Parathyroid adenoma (tissue), 2 donors: ENCODE data around the gene GRIK4.

Experiments used
- H2AFZ ChIP-seq: fragments of 300-600 bp; sonication (generic); one replicate; pipeline ENCODE4 v1.7.0; 2017; ENCODE audit warnings: antibody characterized with exemption, mild to moderate bottlenecking
- H3K27ac ChIP-seq: fragments of 300-600 bp; sonication (generic); one replicate; pipeline ENCODE4 v1.7.0; 2017
- H3K27me3 ChIP-seq: fragments of 300-600 bp; sonication (generic); one replicate; pipeline ENCODE4 v1.7.0; 2017; ENCODE audit warnings: low read length; ENCODE audit not compliant: control insufficient read depth, insufficient read depth
- H3K36me3 ChIP-seq: fragments of 300-600 bp; sonication (generic); one replicate; pipeline ENCODE4 v1.7.0; 2017; ENCODE audit warnings: low read length; ENCODE audit not compliant: control insufficient read depth, insufficient read depth
- H3K4me1 ChIP-seq: fragments of 300-600 bp; sonication (generic); one replicate; pipeline ENCODE4 v1.7.0; 2017; ENCODE audit warnings: control low read depth
- H3K4me2 ChIP-seq: fragments of 300-600 bp; sonication (generic); one replicate; pipeline ENCODE4 v1.7.0; 2017; ENCODE audit warnings: low read length
- H3K4me3 ChIP-seq: fragments of 300-600 bp; sonication (generic); one replicate; pipeline ENCODE4 v1.7.0; 2017; ENCODE audit warnings: low read depth, low read length
- H3K79me2 ChIP-seq: fragments of 300-600 bp; sonication (generic); one replicate; pipeline ENCODE4 v1.7.0; 2017; ENCODE audit warnings: control low read depth
- H3K9ac ChIP-seq: fragments of 300-600 bp; sonication (generic); one replicate; pipeline ENCODE4 v1.7.0; 2017; ENCODE audit warnings: mild to moderate bottlenecking
- H3K9me3 ChIP-seq: fragments of 300-600 bp; sonication (generic); one replicate; pipeline ENCODE4 v1.7.0; 2017; ENCODE audit warnings: low read length; ENCODE audit not compliant: control insufficient read depth
- TF ChIP-seq, protein P1 (sequence below): fragments of 300-600 bp; sonication (generic); IDR thresholded peaks from one replicate; pipeline ENCODE4 v1.7.0; 2017; ENCODE audit warnings: antibody characterized with exemption, mild to moderate bottlenecking
- donor health status: primary hyperparathyroidism.

Gene GRIK4

GRCh38 chr11:120747850-120748814 lies 236.6 kb downstream of the GRIK4 start:
- Histone ChIP-seq H3K36me3 (no peaks in the 10 kb centered on the region), H3K9me3 (no peaks in the 10 kb centered on the region), H3K4me1 (no peaks in the 10 kb centered on the region), H3K4me3 (no peak overlapping the region), H3K4me2 (no peak overlapping the region), H2AFZ (no peak overlapping the region), H3K27me3 (no peaks in the 10 kb centered on the region), H3K9ac (no peak overlapping the region), H3K79me2 (no peaks in the 10 kb centered on the region), H3K27ac (no peak overlapping the region)
- TF ChIP-seq, protein P1, sequence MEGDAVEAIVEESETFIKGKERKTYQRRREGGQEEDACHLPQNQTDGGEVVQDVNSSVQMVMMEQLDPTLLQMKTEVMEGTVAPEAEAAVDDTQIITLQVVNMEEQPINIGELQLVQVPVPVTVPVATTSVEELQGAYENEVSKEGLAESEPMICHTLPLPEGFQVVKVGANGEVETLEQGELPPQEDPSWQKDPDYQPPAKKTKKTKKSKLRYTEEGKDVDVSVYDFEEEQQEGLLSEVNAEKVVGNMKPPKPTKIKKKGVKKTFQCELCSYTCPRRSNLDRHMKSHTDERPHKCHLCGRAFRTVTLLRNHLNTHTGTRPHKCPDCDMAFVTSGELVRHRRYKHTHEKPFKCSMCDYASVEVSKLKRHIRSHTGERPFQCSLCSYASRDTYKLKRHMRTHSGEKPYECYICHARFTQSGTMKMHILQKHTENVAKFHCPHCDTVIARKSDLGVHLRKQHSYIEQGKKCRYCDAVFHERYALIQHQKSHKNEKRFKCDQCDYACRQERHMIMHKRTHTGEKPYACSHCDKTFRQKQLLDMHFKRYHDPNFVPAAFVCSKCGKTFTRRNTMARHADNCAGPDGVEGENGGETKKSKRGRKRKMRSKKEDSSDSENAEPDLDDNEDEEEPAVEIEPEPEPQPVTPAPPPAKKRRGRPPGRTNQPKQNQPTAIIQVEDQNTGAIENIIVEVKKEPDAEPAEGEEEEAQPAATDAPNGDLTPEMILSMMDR = no peak

DNA sequence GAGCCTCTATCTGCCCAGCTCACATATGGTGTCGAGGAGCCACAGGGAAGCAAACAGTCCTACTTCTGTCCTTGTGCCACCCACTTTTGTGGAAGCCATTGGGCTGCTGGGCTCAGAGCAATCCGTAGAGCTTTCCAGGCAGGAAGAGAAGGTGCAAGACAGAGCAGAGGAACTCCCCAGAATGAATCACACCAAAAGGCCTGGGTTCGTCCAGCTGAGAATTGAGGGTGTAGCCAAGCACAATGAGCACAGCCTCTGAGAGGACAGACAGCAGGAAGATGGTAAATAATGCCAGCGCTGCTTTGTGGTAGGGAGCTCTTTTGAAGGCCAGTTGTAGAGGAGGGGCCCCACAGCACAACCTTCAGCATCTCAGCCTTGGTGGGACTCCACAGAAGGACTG lies 237.8 kb downstream of the GRIK4 start:
- Histone ChIP-seq H2AFZ (no peak overlapping the region), H3K27ac (no peak overlapping the region), H3K4me2 (no peak overlapping the region), H3K4me1 (no peaks in the 10 kb centered on the region), H3K27me3 (no peaks in the 10 kb centered on the region), H3K36me3 (no peaks in the 10 kb centered on the region), H3K79me2 (no peaks in the 10 kb centered on the region), H3K9me3 (no peaks in the 10 kb centered on the region), H3K9ac (no peak overlapping the region), H3K4me3 (no peak overlapping the region)
- TF ChIP-seq, protein P1 = no peak

DNA sequence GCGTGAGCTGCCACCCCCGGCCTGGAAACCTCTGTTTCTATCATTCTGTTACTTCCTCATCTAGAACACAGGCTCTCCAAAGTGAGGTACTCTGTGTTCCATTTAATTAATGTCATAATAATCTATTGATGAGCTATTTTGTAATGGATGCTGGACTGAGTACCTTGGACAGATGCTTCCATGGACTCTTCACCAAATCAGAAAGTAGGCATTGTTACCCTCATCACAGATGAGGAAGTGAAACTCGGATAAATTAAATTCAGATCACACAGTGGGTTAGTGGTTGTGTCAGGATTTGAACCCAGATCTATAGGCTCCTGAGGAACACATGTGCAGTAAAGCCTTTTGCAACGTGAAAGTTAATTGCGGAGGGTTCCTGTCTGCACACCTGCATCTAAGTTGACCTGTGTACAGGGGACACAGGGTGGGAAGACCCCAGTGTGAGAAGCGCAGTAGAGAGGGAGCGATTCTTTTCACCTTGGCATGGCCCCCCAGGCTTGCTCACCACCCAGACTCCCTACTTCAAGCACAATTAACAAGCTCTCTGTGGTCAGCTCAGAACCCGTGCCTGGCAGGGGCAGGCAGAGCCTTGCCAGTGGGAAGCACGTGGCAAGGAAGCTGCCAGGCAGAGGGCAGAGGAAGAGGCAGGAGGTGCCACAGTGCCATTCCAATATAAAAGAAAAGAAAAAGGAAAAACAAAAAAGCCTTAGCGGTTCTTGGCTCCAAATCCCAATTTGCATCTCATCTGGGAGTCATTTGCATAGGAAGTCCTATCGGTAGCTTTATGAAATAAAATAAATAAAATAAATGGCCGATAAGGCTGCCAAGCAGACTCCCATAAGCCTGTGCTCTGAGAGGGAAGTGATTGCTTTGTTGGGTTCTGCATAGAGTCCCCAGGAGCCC lies 239.3 kb downstream of the GRIK4 start:
- H3K36me3 ChIP-seq = no peaks in the 10 kb centered on the region
- no peak overlapping the region for H3K4me2 ChIP-seq
- H3K9ac ChIP-seq = no peak overlapping the region
- H3K4me1 ChIP-seq = no peaks in the 10 kb centered on the region
- TF ChIP-seq, protein P1 = no peak
- H3K27ac ChIP-seq = no peak overlapping the region
- no peaks in the 10 kb centered on the region for H3K27me3 ChIP-seq
- H3K79me2 ChIP-seq = no peaks in the 10 kb centered on the region
- H3K4me3 ChIP-seq = no peak overlapping the region
- no peaks in the 10 kb centered on the region for H3K9me3 ChIP-seq
- no peak overlapping the region for H2AFZ ChIP-seq

- no peaks in the 10 kb centered on the region for H3K27me3 ChIP-seq
- no peak overlapping the region for H3K4me3 ChIP-seq
- no peaks in the 10 kb centered on the region for H3K4me1 ChIP-seq
- H3K9ac ChIP-seq = no peak overlapping the region
- no peaks in the 10 kb centered on the region for H3K79me2 ChIP-seq
- no peaks in the 10 kb centered on the region for H3K36me3 ChIP-seq
- no peak overlapping the region for H3K4me2 ChIP-seq
- H3K27ac ChIP-seq = no peak overlapping the region
- H3K9me3 ChIP-seq = no peaks in the 10 kb centered on the region
- H2AFZ ChIP-seq = no peak overlapping the region
- TF ChIP-seq, protein P1 = no peak
Measured at GRCh38 chr11:120751550-120751949, 240.0 kb downstream of the GRIK4 start.
